GM12878 (cell line): ENCODE data around the gene ARHGEF10L. TPM values are rescaled to one million over a fixed set of nuclear protein-coding genes. Genes with fewer than 3 reads are reported as not detected.

Experiments used
- BHLHE40 ChIP-seq, 2 experiments: fragments of 450-650 bp in 1 of 2; IDR thresholded peaks; 2 replicates each; pipeline ENCODE4 v1.6.1; 2011 to 2017; ENCODE audit warnings: low read depth in 2 of 2, borderline replicate concordance in 1 of 2, improper control_type of control experiment in 1 of 2, low read length in 1 of 2, mild to moderate bottlenecking in 1 of 2
- EED ChIP-seq: sonication (generic); IDR thresholded peaks from 2 replicates; pipeline ENCODE4 v1.6.1; 2016; ENCODE audit warnings: antibody characterized with exemption, low read depth
- EGR1 ChIP-seq, 2 experiments: IDR thresholded peaks; 1 replicate in 1 of 2; 2 replicates in 1 of 2; pipeline ENCODE4 v1.6.1; 2011 to 2012; ENCODE audit warnings: low read depth in 2 of 2, low read length in 2 of 2, borderline replicate concordance in 1 of 2, mild to moderate bottlenecking in 1 of 2, moderate library complexity in 1 of 2
- EZH2 ChIP-seq: IDR thresholded peaks from 2 replicates; pipeline ENCODE4 v1.6.1; 2012; ENCODE audit warnings: low read depth, mild to moderate bottlenecking, control low read depth, inconsistent platforms, low read length, borderline replicate concordance; ENCODE audit not compliant: control insufficient read depth
- HDAC6 ChIP-seq: fragments of 200-600 bp; sonication (generic); IDR thresholded peaks from one replicate; pipeline ENCODE4 v1.8.0; 2017; ENCODE audit warnings: antibody characterized with exemption; ENCODE audit not compliant: unreplicated experiment
- MXI1 ChIP-seq: fragments of 150-350 bp; IDR thresholded peaks from 2 replicates; pipeline ENCODE4 v1.6.1; 2011; ENCODE audit warnings: low read depth, mild to moderate bottlenecking, inconsistent platforms, low read length, improper control_type of control experiment
- NR2C1 ChIP-seq: fragments of 450-650 bp; IDR thresholded peaks from 2 replicates; pipeline ENCODE4 v1.6.1; 2017; ENCODE audit warnings: antibody characterized with exemption, mild to moderate bottlenecking, moderate library complexity
- RAD51 ChIP-seq: fragments of 450-650 bp; IDR thresholded peaks from 2 replicates; pipeline ENCODE4 v1.6.1; 2016; ENCODE audit warnings: moderate library complexity, mild to moderate bottlenecking, inconsistent platforms
- RFX5 ChIP-seq: IDR thresholded peaks from 2 replicates; pipeline ENCODE4 v1.6.1; 2011; ENCODE audit warnings: low read depth, low read length, improper control_type of control experiment
- SIN3A ChIP-seq: IDR thresholded peaks from 2 replicates; pipeline ENCODE4 v1.6.1; 2012; ENCODE audit warnings: low read depth, low read length, improper control_type of control experiment
- STAT3 ChIP-seq: IDR thresholded peaks from 2 replicates; pipeline ENCODE4 v1.6.1; 2011; ENCODE audit warnings: low read depth, low read length, improper control_type of control experiment
- TBL1XR1 ChIP-seq: IDR thresholded peaks from 2 replicates; pipeline ENCODE4 v1.6.1; 2012; ENCODE audit warnings: low read depth, low read length, improper control_type of control experiment
- YY1 ChIP-seq: IDR thresholded peaks from 2 replicates; pipeline ENCODE4 v1.6.1; 2011; ENCODE audit warnings: low read depth, mild to moderate bottlenecking, low read length
- polyA plus RNA-seq, 11 experiments: library from polyadenylated mRNA; depleted of rRNA in 4 of 11; unstranded in 6 of 11; stranded (reverse) in 5 of 11; fragments of >200 nt; fragmentation: Nextera tagmentation in 4 of 11; fragmentation: Illumina TruSeq in 1 of 11; extraction: Ambion mirVana in 4 of 11; extraction: Trizol in 1 of 11; gene quantifications; 1 replicate in 1 of 11; 2 replicates in 10 of 11; pipeline versions ENCODE4 v1.2.1 to v1.2.3, GENCODE V29; 2011 to 2016; ENCODE audit warnings: inconsistent platforms in 2 of 11, missing spikeins in 2 of 11, low read depth in 1 of 11
- total RNA-seq, 4 experiments: library from RNA; depleted of rRNA in 3 of 4; stranded (reverse); fragments of >200 nt in 3 of 4; fragmentation: Illumina TruSeq in 1 of 4; extraction: Trizol in 1 of 4; gene quantifications; 2 replicates each; pipeline versions ENCODE4 v1.2.1 to v1.2.3, GENCODE V29; 2013 to 2021
- TF ChIP-seq, protein P1 (sequence below): fragments of 150-350 bp; IDR thresholded peaks from 2 replicates; pipeline ENCODE4 v1.6.1; 2016; ENCODE audit warnings: low read depth, low read length
- TF ChIP-seq, protein P2 (sequence below): fragments of 450-650 bp; formaldehyde crosslinking; IDR thresholded peaks from 2 replicates; pipeline ENCODE4 v1.5.0; 2022; ENCODE audit warnings: mild to moderate bottlenecking, missing genetic modification characterization
- TF ChIP-seq, protein P3 (sequence below): fragments of 450-650 bp; IDR thresholded peaks from 2 replicates; pipeline ENCODE4 v1.6.1; 2017; ENCODE audit warnings: low read depth, mild to moderate bottlenecking, moderate library complexity

Gene ARHGEF10L
- total and polyA plus RNA-seq, 10 of the 15 experiments (the other 5 are each of a cell fraction or from before 2014, with no cell fraction given) = 0.05 to 0.94 (median 0.28) TPM; not detected in 2

DNA sequence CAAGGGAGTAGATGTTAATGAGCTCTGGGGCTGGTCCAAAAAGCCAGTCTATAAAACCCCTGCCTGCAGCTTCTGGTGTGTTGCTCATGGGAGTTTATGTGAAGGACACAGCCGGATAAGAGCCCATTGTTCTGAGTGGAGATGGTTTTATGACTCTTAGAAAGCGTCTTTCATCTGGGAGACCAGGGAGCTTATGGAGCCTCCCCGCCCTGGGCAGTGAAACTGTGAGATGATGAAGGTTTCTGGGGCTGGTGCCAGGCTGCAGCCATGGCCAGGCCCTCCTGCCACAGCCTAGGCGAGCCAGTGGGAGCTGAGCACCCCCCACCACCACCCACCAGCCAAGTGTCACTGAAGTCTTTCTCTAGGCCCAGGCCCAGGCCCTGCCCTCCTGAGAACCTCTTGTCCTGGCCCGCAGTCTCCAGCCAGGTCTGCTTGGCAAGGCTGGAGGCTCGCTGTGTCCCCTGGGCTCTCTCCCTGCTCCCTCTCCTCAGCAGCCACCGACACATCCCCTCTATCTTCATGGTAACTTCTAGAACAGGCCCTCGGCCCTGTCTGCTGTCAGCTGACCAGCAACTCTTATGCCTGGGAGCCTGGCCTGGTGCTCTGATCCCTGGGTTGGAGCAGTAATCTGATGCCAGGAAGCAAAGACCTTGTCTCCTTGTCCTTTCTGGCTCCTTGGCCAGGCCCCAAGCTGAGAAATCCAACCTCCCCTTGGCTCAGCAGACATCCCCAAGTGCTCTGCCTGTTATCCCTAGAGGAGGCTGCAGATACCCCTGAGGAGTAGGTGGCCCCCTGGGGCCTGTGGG is 7.6 kb upstream of the ARHGEF10L start (continued):
- TF ChIP-seq, protein P1, sequence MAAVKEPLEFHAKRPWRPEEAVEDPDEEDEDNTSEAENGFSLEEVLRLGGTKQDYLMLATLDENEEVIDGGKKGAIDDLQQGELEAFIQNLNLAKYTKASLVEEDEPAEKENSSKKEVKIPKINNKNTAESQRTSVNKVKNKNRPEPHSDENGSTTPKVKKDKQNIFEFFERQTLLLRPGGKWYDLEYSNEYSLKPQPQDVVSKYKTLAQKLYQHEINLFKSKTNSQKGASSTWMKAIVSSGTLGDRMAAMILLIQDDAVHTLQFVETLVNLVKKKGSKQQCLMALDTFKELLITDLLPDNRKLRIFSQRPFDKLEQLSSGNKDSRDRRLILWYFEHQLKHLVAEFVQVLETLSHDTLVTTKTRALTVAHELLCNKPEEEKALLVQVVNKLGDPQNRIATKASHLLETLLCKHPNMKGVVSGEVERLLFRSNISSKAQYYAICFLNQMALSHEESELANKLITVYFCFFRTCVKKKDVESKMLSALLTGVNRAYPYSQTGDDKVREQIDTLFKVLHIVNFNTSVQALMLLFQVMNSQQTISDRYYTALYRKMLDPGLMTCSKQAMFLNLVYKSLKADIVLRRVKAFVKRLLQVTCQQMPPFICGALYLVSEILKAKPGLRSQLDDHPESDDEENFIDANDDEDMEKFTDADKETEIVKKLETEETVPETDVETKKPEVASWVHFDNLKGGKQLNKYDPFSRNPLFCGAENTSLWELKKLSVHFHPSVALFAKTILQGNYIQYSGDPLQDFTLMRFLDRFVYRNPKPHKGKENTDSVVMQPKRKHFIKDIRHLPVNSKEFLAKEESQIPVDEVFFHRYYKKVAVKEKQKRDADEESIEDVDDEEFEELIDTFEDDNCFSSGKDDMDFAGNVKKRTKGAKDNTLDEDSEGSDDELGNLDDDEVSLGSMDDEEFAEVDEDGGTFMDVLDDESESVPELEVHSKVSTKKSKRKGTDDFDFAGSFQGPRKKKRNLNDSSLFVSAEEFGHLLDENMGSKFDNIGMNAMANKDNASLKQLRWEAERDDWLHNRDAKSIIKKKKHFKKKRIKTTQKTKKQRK = no peak
- TF ChIP-seq EGR1 (IDR thresholded peaks at IDR 0.05; ENCODE audit: borderline replicate concordance in 1 of 2, low read depth in 2 of 2, low read length in 2 of 2) (no peak), RFX5 (no peak), BHLHE40 (IDR thresholded peaks at IDR 0.05; ENCODE audit: borderline replicate concordance in 1 of 2, low read depth in 2 of 2, low read length in 1 of 2) (no peak), EZH2 (no peak), RAD51 (no peak), NR2C1 (no peak), HDAC6 (no peak), STAT3 (no peak), TBL1XR1 (no peak), EED (no peak), SIN3A (no peak), YY1 (no peak), MXI1 (no peak)
- TF ChIP-seq, protein P2, sequence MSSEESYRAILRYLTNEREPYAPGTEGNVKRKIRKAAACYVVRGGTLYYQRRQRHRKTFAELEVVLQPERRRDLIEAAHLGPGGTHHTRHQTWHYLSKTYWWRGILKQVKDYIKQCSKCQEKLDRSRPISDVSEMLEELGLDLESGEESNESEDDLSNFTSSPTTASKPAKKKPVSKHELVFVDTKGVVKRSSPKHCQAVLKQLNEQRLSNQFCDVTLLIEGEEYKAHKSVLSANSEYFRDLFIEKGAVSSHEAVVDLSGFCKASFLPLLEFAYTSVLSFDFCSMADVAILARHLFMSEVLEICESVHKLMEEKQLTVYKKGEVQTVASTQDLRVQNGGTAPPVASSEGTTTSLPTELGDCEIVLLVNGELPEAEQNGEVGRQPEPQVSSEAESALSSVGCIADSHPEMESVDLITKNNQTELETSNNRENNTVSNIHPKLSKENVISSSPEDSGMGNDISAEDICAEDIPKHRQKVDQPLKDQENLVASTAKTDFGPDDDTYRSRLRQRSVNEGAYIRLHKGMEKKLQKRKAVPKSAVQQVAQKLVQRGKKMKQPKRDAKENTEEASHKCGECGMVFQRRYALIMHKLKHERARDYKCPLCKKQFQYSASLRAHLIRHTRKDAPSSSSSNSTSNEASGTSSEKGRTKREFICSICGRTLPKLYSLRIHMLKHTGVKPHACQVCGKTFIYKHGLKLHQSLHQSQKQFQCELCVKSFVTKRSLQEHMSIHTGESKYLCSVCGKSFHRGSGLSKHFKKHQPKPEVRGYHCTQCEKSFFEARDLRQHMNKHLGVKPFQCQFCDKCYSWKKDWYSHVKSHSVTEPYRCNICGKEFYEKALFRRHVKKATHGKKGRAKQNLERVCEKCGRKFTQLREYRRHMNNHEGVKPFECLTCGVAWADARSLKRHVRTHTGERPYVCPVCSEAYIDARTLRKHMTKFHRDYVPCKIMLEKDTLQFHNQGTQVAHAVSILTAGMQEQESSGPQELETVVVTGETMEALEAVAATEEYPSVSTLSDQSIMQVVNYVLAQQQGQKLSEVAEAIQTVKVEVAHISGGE (CRISPR knock-in tag) = no peak
- TF ChIP-seq, protein P3, sequence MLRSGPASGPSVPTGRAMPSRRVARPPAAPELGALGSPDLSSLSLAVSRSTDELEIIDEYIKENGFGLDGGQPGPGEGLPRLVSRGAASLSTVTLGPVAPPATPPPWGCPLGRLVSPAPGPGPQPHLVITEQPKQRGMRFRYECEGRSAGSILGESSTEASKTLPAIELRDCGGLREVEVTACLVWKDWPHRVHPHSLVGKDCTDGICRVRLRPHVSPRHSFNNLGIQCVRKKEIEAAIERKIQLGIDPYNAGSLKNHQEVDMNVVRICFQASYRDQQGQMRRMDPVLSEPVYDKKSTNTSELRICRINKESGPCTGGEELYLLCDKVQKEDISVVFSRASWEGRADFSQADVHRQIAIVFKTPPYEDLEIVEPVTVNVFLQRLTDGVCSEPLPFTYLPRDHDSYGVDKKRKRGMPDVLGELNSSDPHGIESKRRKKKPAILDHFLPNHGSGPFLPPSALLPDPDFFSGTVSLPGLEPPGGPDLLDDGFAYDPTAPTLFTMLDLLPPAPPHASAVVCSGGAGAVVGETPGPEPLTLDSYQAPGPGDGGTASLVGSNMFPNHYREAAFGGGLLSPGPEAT = no peak
